ENCODE results near the gene HEXD.

GRCh38 chr17:82403662-82404660 is 14.2 kb upstream of the HEXD start:
- TF ChIP-seq JUNB (IDR thresholded peaks at IDR 0.05) = no peak
- no peak for TF ChIP-seq USF2 (IDR thresholded peaks at IDR 0.05; ENCODE audit: borderline replicate concordance, low read depth, low read length)
- no peak for TF ChIP-seq MAX (IDR thresholded peaks at IDR 0.05; ENCODE audit: low read depth, low read length)
- TF ChIP-seq CTCF (IDR thresholded peaks at IDR 0.05 in 2 of 3, conservative IDR thresholded peaks at IDR 0.05 in 1 of 3; ENCODE audit: control insufficient read depth in 2 of 3, extremely low read depth in 1 of 3, insufficient read depth in 1 of 3, low read depth in 3 of 3, low read length in 3 of 3) = no peak
- TF ChIP-seq SMC3 (IDR thresholded peaks at IDR 0.05; ENCODE audit: borderline replicate concordance, low read length) = no peak
- no peak for TF ChIP-seq EGR1 (IDR thresholded peaks at IDR 0.05; ENCODE audit: borderline replicate concordance in 1 of 2, low read depth in 2 of 2, low read length in 2 of 2)
- TF ChIP-seq ZNF274 (IDR thresholded peaks at IDR 0.05; ENCODE audit: insufficient read depth, insufficient read length) = no peak
- no peak for TF ChIP-seq CBX3 (IDR thresholded peaks at IDR 0.05; ENCODE audit: borderline replicate concordance, low read depth)

All from GM12878 (cell line).